HEK293T (cell line): ENCODE data around the gene BCL10.

Source experiments
- ARNT ChIP-seq: fragments of 450-650 bp; IDR thresholded peaks from 2 replicates; pipeline ENCODE4 v1.6.1; 2017; ENCODE audit warnings: mild to moderate bottlenecking
- BHLHE40 ChIP-seq: fragments of 450-650 bp; IDR thresholded peaks from 2 replicates; pipeline ENCODE4 v1.6.1; 2016; ENCODE audit warnings: mild to moderate bottlenecking, moderate library complexity, borderline replicate concordance
- ELF4 ChIP-seq: fragments of 450-650 bp; IDR thresholded peaks from 2 replicates; pipeline ENCODE4 v1.6.1; 2017; ENCODE audit warnings: antibody characterized with exemption
- FOXA1 ChIP-seq: fragments of 450-650 bp; IDR thresholded peaks from 2 replicates; pipeline ENCODE4 v1.6.1; 2016; ENCODE audit warnings: mild to moderate bottlenecking
- FOXK2 ChIP-seq: fragments of 450-650 bp; IDR thresholded peaks from 2 replicates; pipeline ENCODE4 v1.6.1; 2016; ENCODE audit warnings: mild to moderate bottlenecking
- FOXM1 ChIP-seq: fragments of 450-650 bp; IDR thresholded peaks from 2 replicates; pipeline ENCODE4 v1.6.1; 2017; ENCODE audit warnings: mild to moderate bottlenecking, borderline replicate concordance
- HDGF ChIP-seq: fragments of 450-650 bp; IDR thresholded peaks from 2 replicates; pipeline ENCODE4 v1.6.1; 2017; ENCODE audit warnings: antibody characterized with exemption, borderline replicate concordance
- L3MBTL2 ChIP-seq: fragments of 450-650 bp; conservative IDR thresholded peaks from 2 replicates; pipeline ENCODE4 v1.6.1; 2016; ENCODE audit warnings: mild to moderate bottlenecking
- LEF1 ChIP-seq: fragments of 450-650 bp; IDR thresholded peaks from 2 replicates; pipeline ENCODE4 v1.6.1; 2017; ENCODE audit warnings: mild to moderate bottlenecking, borderline replicate concordance
- NFRKB ChIP-seq: fragments of 450-650 bp; IDR thresholded peaks from 2 replicates; pipeline ENCODE4 v1.6.1; 2016; ENCODE audit warnings: mild to moderate bottlenecking, moderate library complexity
- PKNOX1 ChIP-seq: fragments of 450-650 bp; IDR thresholded peaks from 2 replicates; pipeline ENCODE4 v1.6.1; 2016
- SP1 ChIP-seq: fragments of 450-650 bp; IDR thresholded peaks from 2 replicates; pipeline ENCODE4 v1.6.1; 2017
- SUZ12 ChIP-seq: fragments of 450-650 bp; IDR thresholded peaks from 2 replicates; pipeline ENCODE4 v1.6.1; 2016; ENCODE audit warnings: mild to moderate bottlenecking
- TARDBP ChIP-seq: fragments of 450-650 bp; IDR thresholded peaks from 2 replicates; pipeline ENCODE4 v1.6.1; 2016

DNA sequence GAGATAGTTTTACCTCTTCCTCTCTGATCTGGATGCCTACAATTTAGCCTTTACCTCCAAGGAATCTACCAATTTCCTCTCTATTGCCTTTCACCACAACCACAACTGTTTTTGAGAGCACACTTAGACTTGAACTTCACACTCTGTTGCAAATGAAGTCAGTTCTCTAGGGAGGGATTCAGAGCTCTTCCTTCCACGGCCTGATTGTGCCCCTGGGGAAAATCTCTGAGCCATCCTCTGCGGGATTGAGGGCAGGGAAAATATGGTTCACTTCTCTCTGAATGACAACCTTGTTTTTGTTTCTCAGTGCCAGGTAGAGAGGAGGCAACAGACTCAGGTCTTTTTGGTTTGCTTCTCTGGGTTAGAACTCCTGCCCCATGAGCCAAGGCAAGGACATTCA is 35.4 kb upstream of the BCL10 start:
- no peak for TF ChIP-seq FOXK2
- TF ChIP-seq BHLHE40 = no peak
- TF ChIP-seq SP1 = no peak
- no peak for TF ChIP-seq FOXM1
- no peak for TF ChIP-seq PKNOX1
- TF ChIP-seq NFRKB = no peak
- TF ChIP-seq L3MBTL2 = no peak
- no peak for TF ChIP-seq LEF1
- TF ChIP-seq SUZ12 = no peak
- no peak for TF ChIP-seq FOXA1
- TF ChIP-seq TARDBP = no peak
- TF ChIP-seq ELF4 = no peak
- no peak for TF ChIP-seq ARNT
- TF ChIP-seq HDGF = no peak
